PC-3 (cell line): ENCODE measurements around the gene SYT9.

ENCODE experiments used
- CTCF ChIP-seq: fragments of 300-600 bp; sonication (generic); conservative IDR thresholded peaks from 2 replicates; pipeline ENCODE4 v1.5.1; 2017; ENCODE audit warnings: antibody characterized with exemption, low read depth, mild to moderate bottlenecking, low read length
- EZH2 ChIP-seq: fragments of 300-600 bp; sonication (generic); IDR thresholded peaks from one replicate; pipeline ENCODE4 v1.6.1; 2017; ENCODE audit warnings: antibody characterized with exemption, mild to moderate bottlenecking, low read length; ENCODE audit not compliant: unreplicated experiment

- TF ChIP-seq CTCF (no peak), EZH2 (no peak)
Measured at GRCh38 chr11:7272373-7272772, 20.7 kb downstream of the SYT9 start.
